Esophagus squamous epithelium (tissue), 5 donors: ENCODE measurements around the gene CEP55. TPM values are rescaled to one million over a fixed set of nuclear protein-coding genes. Genes with fewer than 3 reads are reported as not detected.
A peak's percentile ranks its signal among the peaks of the same experiment; 100 is the strongest.

ENCODE experiments used
- DNase-seq: peaks from one replicate; lab custom pipeline; 2025; lab: John Stamatoyannopoulos, UW
- H3K27ac ChIP-seq, 4 donors: fragments of 200-600 bp; sonication (generic); one replicate each; pipeline ENCODE4 v1.5.1; 2016 to 2019; ENCODE audit warnings: mild to moderate bottlenecking in 1 of 4
- H3K27me3 ChIP-seq, 4 donors: fragments of 200-600 bp; sonication (generic); 1 replicate in 3 of 4; 2 replicates in 1 of 4; pipeline versions ENCODE4 v1.5.1 to v1.6.0; 2017 to 2021; ENCODE audit warnings: antibody characterized with exemption in 1 of 4
- H3K36me3 ChIP-seq, 3 donors: fragments of 200-600 bp; sonication (generic); one replicate each; pipeline ENCODE4 v1.5.1; 2016 to 2019
- H3K4me1 ChIP-seq, 3 donors: fragments of 200-600 bp; sonication (generic); one replicate each; pipeline ENCODE4 v1.5.1; 2017 to 2019
- H3K4me3 ChIP-seq, 4 donors: fragments of 200-600 bp; sonication (generic); 1 replicate in 3 of 4; 2 replicates in 1 of 4; pipeline ENCODE4 v1.5.1; 2016 to 2019; ENCODE audit warnings: mild to moderate bottlenecking in 2 of 4, moderate library complexity in 1 of 4
- H3K9me3 ChIP-seq, 3 donors: fragments of 200-600 bp; sonication (generic); one replicate each; pipeline ENCODE4 v1.5.1; 2016 to 2019
- POLR2A ChIP-seq, 4 donors: fragments of 450-650 bp; IDR thresholded peaks; one replicate each; pipeline ENCODE4 v1.6.1; 2017; ENCODE audit warnings: antibody characterized with exemption in 4 of 4, mild to moderate bottlenecking in 4 of 4, moderate library complexity in 3 of 4
- WGBS, 2 donors: methylation state at CpG; one replicate each; pipeline ENCODE4 v1.1.5; 2018; 5-methylcytosine and 5-hydroxymethylcytosine counted together
- intact Hi-C: fragments of 100-400 bp; cut with DNase I; formaldehyde crosslinking; loops from one replicate; pipeline ENCODE4 v1.15.0; 2022
- total RNA-seq, 4 donors: library from RNA; depleted of rRNA; stranded (reverse); fragments of >200 nt; gene quantifications; one replicate each; pipeline ENCODE4 v1.1.0, GENCODE V29; 2016
- TF ChIP-seq, protein P1 (sequence below), 6 experiments: fragments of 450-650 bp in 4 of 6; fragments of 200-600 bp in 2 of 6; sonication (generic) in 2 of 6; IDR thresholded peaks; one replicate each; pipeline ENCODE4 v1.5.1; 2016 to 2019; ENCODE audit warnings: antibody characterized with exemption in 6 of 6, mild to moderate bottlenecking in 4 of 6, moderate library complexity in 4 of 6
- donor health status: DM: yes; HTN: yes; CAD: no.

Gene CEP55
- total RNA-seq, 4 donors from 2014 or later, result 6.7 to 23.7 (median 14.4) TPM

DNA sequence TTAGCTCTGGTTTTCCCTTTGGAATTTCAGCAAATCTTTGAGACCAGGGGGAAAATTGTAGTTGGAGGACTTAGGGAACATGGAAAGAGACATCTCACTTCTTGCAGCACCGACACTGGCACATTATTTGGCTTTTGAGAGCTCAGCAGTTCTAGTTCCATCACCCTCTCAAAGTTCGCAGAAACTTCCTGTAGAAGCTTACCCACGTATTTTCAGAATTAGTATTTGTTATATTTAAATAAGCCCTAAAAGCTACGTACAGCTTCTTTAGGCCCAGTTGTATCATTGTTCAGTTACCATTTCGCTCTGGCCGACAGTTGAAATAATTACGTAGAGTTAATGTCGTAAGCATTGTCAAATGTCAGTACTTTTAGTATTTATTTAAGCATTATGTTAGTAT lies 13.4 kb downstream of the CEP55 start:
- no peak overlapping the region for H3K27ac ChIP-seq
- no peaks in the 10 kb centered on the region for H3K9me3 ChIP-seq
- no peak overlapping the region for H3K4me3 ChIP-seq
- peaks cover 0 to 3% (median 0%) of the 10 kb centered on the region in 3 donors for H3K4me1 ChIP-seq
- TF ChIP-seq, protein P1, sequence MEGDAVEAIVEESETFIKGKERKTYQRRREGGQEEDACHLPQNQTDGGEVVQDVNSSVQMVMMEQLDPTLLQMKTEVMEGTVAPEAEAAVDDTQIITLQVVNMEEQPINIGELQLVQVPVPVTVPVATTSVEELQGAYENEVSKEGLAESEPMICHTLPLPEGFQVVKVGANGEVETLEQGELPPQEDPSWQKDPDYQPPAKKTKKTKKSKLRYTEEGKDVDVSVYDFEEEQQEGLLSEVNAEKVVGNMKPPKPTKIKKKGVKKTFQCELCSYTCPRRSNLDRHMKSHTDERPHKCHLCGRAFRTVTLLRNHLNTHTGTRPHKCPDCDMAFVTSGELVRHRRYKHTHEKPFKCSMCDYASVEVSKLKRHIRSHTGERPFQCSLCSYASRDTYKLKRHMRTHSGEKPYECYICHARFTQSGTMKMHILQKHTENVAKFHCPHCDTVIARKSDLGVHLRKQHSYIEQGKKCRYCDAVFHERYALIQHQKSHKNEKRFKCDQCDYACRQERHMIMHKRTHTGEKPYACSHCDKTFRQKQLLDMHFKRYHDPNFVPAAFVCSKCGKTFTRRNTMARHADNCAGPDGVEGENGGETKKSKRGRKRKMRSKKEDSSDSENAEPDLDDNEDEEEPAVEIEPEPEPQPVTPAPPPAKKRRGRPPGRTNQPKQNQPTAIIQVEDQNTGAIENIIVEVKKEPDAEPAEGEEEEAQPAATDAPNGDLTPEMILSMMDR (IDR thresholded peaks at IDR 0.05), result no peak
- no peak for TF ChIP-seq POLR2A (IDR thresholded peaks at IDR 0.05)
- intact Hi-C loops, result no loop called here
- H3K27me3 ChIP-seq, result no peaks in the 10 kb centered on the region
- H3K36me3 ChIP-seq, result no peaks in the 10 kb centered on the region
- DNase-seq, result no peak
- WGBS, 2 donors, result 81 to 90% methylated on average over 8 of the region's 8 CpGs

DNA sequence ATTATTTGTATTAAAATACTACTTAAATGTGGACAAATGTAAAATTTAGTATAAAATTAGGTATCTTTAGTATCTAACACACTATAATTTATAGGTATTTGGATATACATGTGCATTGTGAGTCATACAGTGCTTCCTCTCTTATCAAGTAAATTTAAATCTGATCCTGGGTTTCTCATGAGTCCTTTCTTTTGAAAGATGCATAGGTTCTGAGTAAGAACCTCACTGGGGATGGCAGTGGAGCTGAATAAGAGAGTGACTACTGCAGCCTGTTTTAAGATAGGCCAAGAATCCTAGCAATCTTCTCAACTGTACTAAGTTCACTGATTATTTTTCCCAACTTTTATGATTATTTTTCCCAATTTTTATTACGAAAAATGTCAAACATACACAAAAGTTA lies 16.2 kb downstream of the CEP55 start:
- intact Hi-C loops, result no loop called here
- WGBS, 2 donors, result 100% methylated on average over 1 of the region's 1 CpG
- TF ChIP-seq POLR2A (IDR thresholded peaks at IDR 0.05), result no peak
- TF ChIP-seq, protein P1 (IDR thresholded peaks at IDR 0.05), result no peak
- Histone ChIP-seq H3K27me3 (no peaks in the 10 kb centered on the region), H3K36me3 (peaks cover 0 to 3% (median 0%) of the 10 kb centered on the region in 3 donors), H3K9me3 (no peaks in the 10 kb centered on the region), H3K4me1 (peaks cover 0 to 9% (median 0%) of the 10 kb centered on the region in 3 donors), H3K27ac (no peak overlapping the region), H3K4me3 (no peak overlapping the region)
- no peak for DNase-seq

GRCh38 chr10:93513091-93513490 lies 16.7 kb downstream of the CEP55 start:
- Histone ChIP-seq H3K9me3 (no peaks in the 10 kb centered on the region), H3K27me3 (no peaks in the 10 kb centered on the region), H3K27ac (no peak overlapping the region), H3K4me1 (peaks cover 0 to 9% (median 0%) of the 10 kb centered on the region in 3 donors), H3K4me3 (no peak overlapping the region), H3K36me3 (peaks cover 0 to 8% (median 0%) of the 10 kb centered on the region in 3 donors)
- DNase-seq, result no peak
- intact Hi-C loops, result no loop called here
- no peak for TF ChIP-seq POLR2A (IDR thresholded peaks at IDR 0.05)
- TF ChIP-seq, protein P1 (IDR thresholded peaks at IDR 0.05), result no peak
- 50 to 100% methylated on average over 1 of the region's 1 CpG for WGBS, 2 donors

GRCh38 chr10:93514521-93514920 lies 18.1 kb downstream of the CEP55 start:
- no peaks in the 10 kb centered on the region for H3K9me3 ChIP-seq
- H3K36me3 ChIP-seq, result peaks cover 0 to 20% (median 0%) of the 10 kb centered on the region in 3 donors
- peak overlapping the region in 2 of 4 donors; percentile 52 to 64 for H3K27ac ChIP-seq
- no peak for DNase-seq
- peaks cover 0 to 9% (median 0%) of the 10 kb centered on the region in 3 donors for H3K4me1 ChIP-seq
- H3K27me3 ChIP-seq, result no peaks in the 10 kb centered on the region
- TF ChIP-seq, protein P1 (IDR thresholded peaks at IDR 0.05), result no peak
- TF ChIP-seq POLR2A (IDR thresholded peaks at IDR 0.05), result no peak
- WGBS, 2 donors, result 74 to 82% methylated on average over 3 of the region's 4 CpGs
- intact Hi-C loops, result no loop called here
- no peak overlapping the region for H3K4me3 ChIP-seq

DNA sequence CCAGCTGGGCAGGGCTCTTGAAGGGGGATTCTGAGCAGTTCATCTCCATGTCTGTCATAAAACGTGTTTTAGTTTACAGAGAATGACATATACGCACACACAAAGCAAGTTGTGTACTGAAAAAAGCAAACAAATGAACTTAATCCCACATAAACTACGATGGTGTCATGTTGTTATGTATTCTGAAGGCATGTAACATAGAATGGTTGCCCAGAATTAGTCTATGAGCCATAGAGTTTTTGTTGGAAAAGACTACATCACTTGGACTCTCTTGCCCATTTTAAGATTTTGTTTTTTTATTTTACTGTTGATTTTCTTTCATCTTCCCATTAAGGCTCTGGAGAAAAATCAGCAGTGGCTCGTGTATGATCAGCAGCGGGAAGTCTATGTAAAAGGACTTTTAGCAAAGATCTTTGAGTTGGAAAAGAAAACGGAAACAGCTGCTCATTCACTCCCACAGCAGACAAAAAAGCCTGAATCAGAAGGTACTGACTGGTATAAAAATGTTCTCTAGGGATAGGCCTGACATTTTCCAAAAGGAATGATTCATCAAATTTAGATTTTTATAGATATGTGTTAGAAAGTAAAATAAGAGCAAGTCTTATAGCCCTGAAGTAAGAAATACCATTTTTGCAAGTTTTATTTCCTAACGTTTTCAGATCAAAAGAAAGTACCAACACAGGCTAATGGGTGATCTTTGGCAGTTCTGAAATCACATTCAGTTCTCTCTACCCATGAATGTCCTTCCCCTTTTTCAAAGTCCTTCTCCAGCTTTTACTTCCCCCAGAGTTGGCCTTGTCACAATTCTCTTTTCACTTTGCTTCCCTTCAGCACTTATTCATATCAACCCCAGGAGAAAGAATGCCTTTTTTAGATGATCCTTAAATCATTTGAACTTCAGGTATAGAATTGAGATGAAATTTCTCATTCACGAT lies 18.9 kb downstream of the CEP55 start:
- 56 to 75% methylated on average over 8 of the region's 8 CpGs for WGBS, 2 donors
- peak overlapping the region in 2 of 4 donors; percentile 52 to 64 for H3K27ac ChIP-seq

More for the DNA sequence above, 18.9 kb downstream of the CEP55 start:
- DNase-seq, result no peak
- Histone ChIP-seq H3K4me3 (no peak overlapping the region), H3K4me1 (peaks cover 0 to 9% (median 0%) of the 10 kb centered on the region in 3 donors), H3K36me3 (peaks cover 0 to 26% (median 0%) of the 10 kb centered on the region in 3 donors), H3K27me3 (no peaks in the 10 kb centered on the region), H3K9me3 (no peaks in the 10 kb centered on the region)
- TF ChIP-seq POLR2A (IDR thresholded peaks at IDR 0.05), result no peak
- TF ChIP-seq, protein P1 (IDR thresholded peaks at IDR 0.05), result no peak
- intact Hi-C loops, result no loop called here
